Skin of body (tissue), 2 donors: Measurements from ENCODE around the gene DTNA. TPM values are rescaled to one million over a fixed set of nuclear protein-coding genes. Genes with fewer than 3 reads are reported as not detected.

Experiments
- DNase-seq: peaks from one replicate; lab custom pipeline; 2025; lab: John Stamatoyannopoulos, UW
- total RNA-seq: library from RNA; depleted of rRNA; stranded (reverse); fragments of >200 nt; gene quantifications from one replicate; pipeline ENCODE4 v1.2.3, GENCODE V29; 2014

The DTNA gene
- total RNA-seq, 1 donor from 2014 or later: 14.1 TPM

DNA sequence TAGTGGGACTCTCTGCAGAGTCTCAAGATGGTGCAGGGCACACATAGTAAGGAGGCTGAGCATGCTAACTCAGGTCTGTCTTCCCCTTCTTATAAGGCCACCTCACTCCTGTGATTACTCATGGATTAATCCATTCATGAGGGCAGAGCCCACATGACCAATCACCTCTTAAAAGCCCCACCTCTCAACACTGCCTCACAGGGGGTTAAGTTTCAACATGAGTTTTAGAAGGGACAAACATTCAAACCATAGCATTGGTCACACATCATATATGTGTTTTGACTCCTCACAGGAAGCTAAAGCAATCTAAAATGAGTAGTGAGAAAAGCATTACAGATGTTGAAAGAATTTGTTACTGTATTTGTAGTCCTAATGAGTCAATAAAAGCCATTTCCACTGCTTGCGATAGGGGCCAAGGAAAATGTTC lies 57.5 kb downstream of the DTNA start:
- DNase-seq: no peak

DNA sequence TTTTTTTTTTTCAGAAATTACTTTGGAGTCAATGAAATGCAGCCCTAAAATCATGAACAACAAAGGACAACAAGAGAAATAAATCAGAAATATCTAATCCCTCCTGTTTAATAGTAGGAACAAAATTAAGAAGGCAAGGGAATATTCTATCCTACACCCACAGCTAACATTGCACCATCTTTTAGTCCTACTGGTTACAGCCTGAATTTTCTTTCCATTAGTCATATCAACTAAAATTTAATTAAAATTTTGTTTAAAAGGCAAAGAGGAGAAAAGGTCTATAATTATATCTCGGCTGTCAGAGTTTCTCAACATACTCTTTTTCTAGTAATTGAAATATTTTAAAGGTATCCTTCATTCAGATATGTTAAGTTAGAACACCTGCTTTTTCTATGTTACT lies 61.9 kb downstream of the DTNA start:
- no peak for DNase-seq

DNA sequence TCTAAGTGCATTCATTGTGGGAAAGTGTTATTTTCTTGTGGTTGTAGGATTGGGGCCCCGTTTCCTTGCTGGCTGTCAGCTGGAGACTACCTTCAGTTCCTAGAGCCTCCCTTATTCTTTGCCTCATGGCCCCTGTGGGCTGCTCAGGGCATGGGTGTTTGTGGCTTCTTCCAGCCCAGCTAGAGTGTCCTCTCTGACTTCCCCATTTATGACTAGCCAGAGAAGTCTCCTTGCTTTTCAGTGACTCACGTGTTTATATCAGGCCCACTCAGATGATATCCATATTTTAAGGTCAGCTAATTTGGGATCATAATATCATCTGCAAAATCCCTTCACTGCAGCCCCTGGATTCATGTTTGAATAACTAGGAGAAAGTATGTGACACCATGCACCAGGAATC lies 62.8 kb downstream of the DTNA start:
- DNase-seq: no peak

DNA sequence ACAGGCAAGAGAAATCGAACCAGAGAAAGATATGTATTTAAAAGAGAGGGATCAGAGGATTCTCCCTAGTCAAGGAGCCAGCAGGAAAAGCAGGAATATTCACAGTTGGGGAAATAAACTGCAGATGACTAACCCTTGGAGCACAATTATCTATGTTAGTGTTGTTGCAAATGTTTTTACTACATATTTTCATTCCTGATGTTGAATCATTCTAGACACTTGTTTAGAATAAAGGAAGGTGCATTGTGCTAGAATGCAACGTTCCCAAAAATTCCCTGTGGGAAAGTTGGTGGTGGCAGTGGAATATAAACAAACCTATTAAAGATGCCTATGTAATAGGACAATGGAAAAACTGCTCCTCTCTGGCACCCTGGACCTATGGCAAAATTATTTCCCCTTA lies 63.3 kb downstream of the DTNA start:
- no peak for DNase-seq

DNA sequence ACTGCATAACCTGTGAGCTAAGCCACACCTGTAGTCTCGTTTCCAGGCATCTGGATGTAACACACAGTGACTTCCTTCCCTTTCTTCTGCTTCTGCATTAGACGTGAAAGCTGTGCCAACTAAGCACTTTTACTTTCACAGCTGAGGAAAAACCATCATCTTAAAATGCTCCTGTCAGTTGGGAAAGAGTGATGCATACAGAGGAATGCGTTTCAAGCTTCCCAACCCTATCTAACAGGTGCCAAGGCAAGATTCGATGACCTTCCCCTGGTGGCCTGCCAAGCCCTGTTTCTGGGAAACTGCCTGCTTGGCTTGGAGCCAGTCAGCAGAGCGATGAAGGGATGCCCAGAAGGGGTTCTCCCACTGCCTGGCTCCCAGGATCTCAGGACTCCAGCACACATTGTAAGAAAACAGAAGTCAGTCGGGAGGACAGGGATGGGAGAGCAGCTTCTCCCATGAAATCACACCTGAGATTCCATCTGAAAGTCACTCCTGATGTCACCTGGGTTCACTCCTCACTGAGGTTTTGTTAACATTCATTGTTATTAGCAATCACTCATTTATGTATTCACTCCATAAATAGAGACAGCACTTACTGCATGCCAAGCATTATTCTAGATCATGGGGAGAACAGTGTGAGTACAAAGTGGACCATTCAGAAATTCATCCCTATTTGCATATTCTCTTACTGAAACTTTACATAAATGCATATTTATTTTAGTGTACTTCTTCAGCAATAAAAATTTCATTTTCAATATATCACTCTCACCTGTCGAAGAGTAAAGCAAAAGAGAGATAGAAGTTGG lies 64.1 kb downstream of the DTNA start:
- no peak for DNase-seq

DNA sequence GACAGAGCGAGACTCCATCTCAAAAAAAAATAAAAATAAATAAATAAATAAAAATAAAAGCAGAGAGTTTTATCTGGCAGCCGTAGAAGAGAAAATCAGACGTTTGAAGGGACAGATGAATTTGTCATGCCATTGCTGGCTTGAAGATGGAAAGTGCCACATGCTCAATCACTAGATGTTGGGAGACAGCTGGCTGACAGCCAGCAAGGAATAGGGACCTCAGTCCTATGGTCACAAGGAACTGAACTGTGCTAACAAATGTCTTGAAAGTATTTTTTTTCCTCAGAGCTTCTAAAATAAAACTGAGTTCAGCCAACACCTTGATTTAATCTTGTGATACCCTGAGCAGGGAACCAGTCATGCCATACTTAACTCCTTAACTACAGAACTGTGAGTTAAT lies 65.4 kb downstream of the DTNA start:
- no peak for DNase-seq

DNA sequence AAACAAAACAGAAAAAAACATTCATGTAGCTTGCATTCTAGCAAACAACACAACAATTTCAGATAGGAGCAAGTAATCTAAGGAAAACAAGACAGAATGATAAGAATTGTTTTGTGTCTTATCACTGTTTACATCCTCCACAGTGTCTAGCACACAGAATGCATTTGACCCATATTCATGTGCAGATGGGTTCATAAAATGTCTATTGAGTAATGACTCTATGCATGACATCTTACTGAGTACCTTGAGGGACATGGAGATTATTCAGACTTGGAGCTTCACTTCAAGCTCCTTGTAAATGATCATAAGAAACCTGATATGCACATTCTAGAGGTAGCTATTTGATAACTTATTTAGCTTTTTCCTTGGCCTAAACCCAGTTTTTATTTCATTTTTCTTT lies 69.0 kb downstream of the DTNA start:
- DNase-seq: no peak

DNA sequence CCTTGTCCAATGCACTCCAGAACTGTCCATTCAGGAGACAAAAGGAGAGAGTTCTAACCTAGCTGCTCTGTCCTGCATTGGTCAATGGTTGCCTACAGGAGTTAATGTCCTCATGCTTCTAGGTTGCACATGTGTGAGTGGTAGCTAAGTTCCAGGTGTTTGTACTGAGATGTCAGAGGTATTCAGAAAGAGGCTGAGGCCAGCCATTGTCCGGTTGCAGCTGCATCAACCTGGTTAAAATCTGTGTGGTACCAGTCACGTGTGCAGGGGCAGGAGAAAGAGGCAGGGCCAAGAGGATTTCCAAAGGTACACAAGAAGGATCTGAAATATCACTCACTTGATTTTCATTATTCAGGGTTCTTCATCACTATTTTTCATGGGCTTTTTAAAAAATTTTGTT lies 70.8 kb downstream of the DTNA start:
- no peak for DNase-seq

DNA sequence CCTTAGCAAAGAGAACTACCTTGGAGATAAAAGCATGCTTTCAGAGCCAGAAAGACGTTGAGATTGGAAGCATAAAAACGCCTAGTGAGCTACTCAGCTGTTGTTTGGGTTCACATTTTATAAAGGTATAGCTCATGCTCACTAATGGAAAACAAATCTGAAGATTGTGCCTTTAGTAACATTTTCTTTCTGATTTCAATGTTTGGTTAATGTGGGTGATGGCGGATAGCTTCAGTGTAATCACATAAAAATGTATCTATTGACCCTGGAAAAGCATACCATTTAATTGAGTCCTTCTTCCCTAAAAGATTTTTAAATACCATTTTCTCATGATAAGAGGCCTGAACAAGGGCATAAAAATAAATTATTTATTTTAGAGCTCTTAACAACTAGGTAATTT lies 73.4 kb downstream of the DTNA start:
- DNase-seq: no peak

DNA sequence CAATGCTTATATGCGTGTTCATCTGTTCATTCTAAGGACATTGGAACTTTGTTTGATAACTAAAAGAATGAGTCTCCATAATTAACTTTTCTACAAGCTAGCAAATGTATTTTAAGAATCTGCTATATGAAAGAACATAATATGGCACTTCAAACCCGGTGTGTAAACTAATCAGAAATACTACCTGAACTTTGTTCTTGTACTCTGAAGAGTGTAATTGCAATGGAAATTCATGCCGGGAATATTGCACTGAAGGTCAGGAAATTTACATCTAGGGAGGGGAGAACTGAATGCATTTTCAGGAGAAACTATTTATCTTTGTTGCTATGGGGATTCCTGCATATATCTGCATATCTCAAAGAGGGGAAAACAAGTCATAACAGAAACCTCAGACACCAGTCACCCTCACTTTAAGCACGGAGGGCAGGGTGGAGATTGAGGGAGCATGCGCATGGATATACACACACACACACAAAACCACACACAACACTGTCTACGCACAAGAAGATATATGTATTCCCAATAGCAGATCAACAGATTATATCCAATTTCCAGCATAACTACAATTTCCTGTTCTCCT lies 76.2 kb downstream of the DTNA start:
- DNase-seq: no peak

DNA sequence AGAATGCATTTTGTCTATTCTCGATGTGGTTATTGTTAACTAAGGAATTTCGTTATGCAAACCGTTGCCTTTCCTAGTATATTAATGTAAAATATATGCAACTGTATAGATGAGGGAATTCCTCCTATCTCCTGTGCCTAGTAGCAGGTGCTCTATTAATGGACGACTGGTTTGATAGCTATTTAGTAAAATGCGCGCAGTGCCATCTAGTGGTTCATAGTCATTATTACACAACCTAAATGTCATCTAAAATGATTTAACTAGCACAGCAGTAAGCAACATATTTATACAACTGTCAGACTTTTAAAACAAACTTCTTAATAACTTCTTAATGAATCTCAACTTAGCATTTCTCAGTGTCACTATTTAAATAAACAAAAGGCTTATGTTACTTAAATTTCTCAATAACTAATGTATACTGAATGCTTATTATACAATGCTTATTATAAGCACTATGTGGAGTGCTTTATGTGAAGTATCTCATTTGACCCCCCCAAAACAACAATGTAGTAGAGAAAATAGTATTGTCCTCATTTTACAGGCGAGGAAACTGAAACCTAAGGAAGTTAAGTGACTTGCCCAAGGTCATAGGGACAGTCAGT lies 77.9 kb downstream of the DTNA start:
- DNase-seq: peak; percentile 11

DNA sequence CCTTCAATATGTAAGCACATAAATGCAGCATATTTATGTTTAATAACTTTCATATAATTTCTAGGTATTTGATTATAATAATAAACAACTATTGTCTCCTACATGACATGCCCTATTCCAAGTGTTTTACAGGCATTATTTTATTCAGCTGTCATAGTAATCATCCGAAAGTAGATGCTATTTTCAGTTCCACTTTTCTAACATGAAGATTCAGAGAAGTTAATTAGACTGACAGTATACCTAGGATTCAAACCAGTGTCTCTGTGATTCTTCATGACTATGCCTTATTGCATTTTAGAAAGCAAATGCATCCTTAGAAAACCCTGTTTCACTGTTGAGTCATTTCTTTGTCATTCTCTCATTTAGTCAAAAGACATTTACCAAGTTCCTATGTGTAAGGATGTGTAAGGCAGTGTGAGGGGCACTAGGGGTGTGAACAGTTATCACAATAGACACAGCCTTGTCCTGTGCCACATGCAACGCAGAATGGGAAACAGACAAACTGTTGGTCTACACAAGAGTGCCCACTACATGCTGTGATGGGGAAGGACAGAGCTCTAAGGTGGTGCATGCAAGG lies 79.8 kb downstream of the DTNA start:
- DNase-seq: no peak

DNA sequence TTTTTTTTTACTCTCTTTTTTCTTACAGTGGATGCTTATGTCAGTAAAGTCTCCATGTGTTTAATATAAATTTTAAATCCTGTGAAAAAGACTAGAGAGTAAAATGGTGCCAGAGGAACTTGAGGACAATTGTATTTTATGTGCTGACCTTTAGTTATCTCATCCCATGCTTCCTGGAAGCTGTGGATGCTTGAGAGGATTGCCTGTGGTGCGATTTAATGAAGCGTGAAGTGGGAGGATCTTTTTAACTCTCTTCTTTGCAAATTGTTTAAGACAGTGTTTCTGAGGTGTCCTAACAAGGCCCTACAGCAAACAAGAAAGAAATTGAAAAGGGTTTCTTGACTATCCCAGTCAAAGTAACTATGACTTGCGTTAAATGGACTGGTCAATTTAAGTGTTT lies 84.2 kb downstream of the DTNA start:
- DNase-seq: peak; percentile 42

DNA sequence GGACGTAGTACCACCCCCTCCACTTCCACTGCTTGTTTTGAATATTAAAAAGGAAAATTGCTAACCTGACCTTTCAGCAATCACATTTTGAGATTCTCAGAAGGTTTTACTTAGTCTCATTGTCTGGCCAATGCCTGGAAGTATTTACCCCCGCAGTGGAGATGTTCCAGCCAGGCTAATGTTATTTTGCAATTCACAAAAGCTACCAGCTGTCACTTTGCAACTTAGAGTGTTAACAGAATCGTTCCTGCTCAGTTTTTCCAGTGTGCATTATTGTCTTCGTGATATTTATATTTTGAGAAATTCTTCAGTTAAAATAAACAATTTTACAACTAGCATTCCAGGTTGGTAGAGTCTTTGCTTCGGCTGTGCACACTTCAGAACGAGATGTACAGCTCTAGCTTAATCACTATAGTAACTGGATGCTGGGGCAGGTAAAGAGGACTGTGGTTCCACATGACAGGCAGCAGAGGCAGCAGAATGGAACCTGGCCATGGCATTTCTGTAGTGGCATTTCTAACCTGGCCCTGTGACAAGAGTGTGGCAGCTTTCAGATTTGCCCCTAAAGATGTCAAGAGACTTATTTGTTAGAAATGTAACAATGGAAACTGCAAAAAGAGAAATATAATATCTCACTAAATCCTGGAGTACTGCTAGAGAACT lies 85.1 kb downstream of the DTNA start:
- no peak for DNase-seq

DNA sequence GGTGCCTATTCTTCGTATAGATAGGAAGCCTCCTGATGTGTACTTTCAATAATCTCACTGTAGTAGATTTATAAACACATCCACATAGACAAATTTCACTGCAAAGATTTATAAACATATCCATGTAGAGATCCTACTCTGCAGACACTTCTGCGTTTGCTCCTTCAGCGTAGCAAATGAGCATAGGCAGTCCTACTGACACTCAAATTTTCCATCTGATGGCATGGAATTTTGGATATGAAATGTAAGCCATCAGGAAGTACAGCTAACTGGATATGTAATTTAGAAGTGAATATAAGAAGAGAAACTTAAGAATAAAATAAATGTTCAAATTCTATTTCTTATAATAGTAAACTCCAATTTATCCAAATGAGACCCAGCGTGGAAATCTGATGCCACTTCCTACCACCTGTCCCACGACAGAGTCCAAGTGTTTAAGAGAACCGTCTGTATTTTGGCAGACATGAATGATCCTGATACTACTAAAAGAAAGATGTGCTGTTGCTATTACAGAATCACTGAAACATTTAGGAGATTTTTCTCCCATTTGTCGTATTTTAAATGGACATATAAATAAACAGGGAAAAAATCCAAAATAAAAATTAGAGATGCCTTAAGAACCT lies 86.0 kb downstream of the DTNA start:
- DNase-seq: peak; percentile 3

DNA sequence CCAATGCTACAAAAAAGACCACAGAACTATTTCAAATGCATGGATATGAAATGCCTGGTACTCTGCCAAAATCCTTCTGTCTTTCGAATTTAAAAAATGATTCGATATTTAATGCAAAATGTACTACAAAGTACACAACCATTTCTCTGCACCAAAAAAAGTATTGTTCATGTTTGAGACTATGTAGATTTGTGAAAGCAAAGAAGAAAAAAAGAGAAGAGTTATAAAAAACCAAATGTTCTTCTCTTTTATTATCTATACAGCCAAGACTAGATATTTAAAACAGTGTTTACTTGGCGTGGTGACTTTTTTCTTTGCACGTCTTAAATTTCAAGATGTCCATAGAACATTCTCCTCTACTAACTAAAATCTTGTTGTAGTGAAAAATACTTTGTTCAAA lies 89.2 kb downstream of the DTNA start:
- no peak for DNase-seq

DNA sequence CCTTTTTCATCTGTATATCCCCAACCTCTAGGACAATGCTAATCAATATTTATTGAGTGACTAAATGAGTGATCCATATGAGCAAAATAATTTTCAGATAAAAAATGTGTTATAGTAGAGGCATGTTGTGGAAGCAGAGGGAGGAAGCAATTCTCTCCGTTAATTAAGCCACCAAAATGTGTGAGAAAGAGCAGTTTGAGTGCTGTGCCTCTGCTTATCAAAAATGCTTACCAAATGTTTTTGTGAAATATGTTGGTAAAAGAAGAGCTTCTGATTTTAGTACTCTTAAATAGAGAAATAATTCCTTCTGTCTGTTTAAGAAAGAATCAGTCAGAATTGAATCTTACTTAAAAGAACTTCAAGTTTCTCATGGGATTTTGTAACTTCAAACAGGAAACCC lies 90.3 kb downstream of the DTNA start:
- no peak for DNase-seq

DNA sequence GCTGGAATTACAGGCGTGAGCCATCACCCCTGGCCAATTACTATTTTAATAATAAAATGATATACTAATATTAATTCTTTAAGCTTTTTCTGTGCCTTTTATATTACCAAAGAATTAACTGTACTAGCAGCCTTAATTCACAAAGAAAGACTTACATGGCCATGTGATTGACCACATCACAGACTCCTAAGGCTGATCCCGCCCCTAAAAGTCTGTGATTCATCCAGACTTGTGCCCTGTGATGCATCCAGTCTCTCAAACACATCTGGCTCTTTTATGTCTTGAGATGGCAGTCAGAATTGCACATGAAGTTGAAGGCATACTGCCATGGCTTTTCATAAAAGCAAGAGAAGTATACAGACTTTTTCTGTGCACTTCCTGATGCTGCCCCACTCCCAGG lies 91.7 kb downstream of the DTNA start:
- DNase-seq: no peak

DNA sequence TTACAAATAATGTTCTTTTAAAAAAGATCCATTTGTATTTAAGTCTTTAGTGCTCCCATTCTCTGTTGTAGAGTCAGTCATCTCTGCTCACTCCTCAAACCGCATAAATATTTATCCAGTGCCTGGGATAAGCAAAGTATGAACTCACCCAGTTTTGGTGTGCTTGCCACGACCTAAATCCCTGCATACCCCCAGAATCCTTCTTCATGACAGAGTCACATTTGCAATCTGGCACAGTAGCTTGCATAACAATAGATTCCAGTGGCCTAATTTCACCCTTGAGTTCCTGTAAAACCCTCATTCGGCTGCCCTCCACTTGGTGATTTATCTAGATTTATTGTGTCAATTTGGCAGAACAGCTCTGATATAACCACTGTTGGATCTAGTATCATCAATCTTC lies 92.9 kb downstream of the DTNA start:
- no peak for DNase-seq

DNA sequence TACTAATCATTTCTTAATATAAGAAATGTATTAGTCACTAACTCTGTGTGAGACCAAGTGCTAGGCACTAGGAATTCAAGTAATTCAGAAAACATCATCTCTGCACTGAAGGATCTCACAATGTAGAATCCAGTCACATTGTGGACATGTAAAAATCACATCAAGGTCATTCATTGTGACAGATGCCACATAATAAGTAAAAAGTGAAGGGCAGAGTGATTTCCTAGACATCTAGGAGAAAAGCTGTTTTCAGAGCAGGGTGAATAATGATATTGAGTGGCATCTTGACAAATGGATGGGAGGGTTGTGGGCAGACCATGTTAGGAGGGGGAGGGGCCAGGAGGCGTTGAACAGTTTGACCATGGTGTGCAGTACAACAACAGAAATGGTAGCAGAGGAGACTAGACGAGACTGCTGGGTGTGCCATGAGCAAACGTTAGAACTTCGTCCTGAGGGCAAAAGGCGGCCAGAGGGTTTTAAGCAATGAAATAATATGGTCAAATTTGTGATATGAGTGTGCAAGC lies 93.8 kb downstream of the DTNA start:
- DNase-seq: no peak

DNA sequence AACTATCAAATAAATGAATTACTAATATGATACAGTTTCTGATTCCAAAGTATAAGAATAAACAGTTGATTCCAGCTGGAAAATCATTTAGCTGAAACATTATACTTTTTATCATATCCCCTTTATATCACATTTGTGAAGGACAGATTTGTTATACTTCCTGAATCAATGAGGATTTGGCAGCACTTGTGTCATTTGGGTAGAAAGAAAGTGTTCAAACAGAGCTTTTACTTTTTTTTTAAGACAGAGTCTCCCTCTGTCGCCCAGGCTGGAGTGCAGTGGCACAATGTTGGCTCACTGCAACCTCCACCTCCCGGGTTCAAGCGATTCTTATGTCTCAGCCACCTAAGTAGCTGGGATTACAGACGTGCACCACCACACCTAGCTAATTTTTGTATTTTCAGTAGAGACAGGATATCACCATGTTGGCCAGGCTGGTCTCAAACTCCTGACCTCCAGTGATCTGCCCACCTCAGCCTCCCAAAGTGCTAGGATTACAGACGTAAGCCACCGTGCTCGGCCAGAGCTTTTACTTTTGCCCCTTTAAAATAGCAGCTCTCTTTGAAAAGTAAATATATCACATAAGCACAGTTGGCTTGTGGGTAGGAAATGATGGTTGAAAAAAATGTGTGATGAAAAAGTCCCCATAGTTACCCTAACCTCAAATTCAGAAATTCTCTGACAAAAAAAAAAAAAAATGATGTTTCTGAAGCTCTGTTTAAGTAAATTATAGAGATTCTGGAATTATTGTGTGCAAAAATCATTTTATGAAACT lies 95.2 kb downstream of the DTNA start:
- no peak for DNase-seq
